WTC11 (cell line): ENCODE data around the gene LIMS1. TPM values are rescaled to one million over a fixed set of nuclear protein-coding genes. Genes with fewer than 3 reads are reported as not detected.
"Not testable (repeated sequence)": the region's sequence is repeated elsewhere in the genome, so short reads cannot be mapped to it uniquely, and the experiment has no call there.

Experiments
- ATAC-seq: fragments of 200-7000 bp; cut with Tn5 transposase; 2 replicates; pipeline ENCODE4 v1.10.0; 2021; ENCODE audit warnings: mild to moderate bottlenecking, moderate library complexity
- CTCF ChIA-PET: fragments of 300-600 bp; sonication (Branson Sonifier 250); formaldehyde crosslinking; loops from one replicate; lab custom pipeline; 2021; ENCODE audit warnings: antibody characterized with exemption; lab: Charles Lee
- POLR2A ChIA-PET: fragments of 350-600 bp; sonication (Branson Sonifier 250); formaldehyde crosslinking; loops from one replicate; lab custom pipeline; 2021; ENCODE audit warnings: antibody characterized with exemption; lab: Charles Lee
- DNase-seq: peaks from one replicate; pipeline ENCODE4 v3.0.0; 2021; ENCODE audit warnings: low spot score
- H3K27ac Mint-ChIP-seq: 2 replicates; pipeline ENCODE4 v1.8.0; 2021; ENCODE audit warnings: mixed read lengths
- H3K27me3 Mint-ChIP-seq: 2 replicates; pipeline ENCODE4 v1.8.0; 2021; ENCODE audit warnings: low read depth, mild to moderate bottlenecking, moderate library complexity, mixed read lengths
- H3K36me3 Mint-ChIP-seq: 2 replicates; pipeline ENCODE4 v1.8.0; 2021; ENCODE audit warnings: mixed read lengths
- H3K4me1 Mint-ChIP-seq: 2 replicates; pipeline ENCODE4 v1.8.0; 2022; ENCODE audit warnings: mixed read lengths
- H3K4me3 Mint-ChIP-seq: 2 replicates; pipeline ENCODE4 v1.8.0; 2021; ENCODE audit warnings: mild to moderate bottlenecking, moderate library complexity, mixed read lengths
- H3K9me3 Mint-ChIP-seq: 2 replicates; pipeline ENCODE4 v1.8.0; 2021; ENCODE audit warnings: mixed read lengths
- ATF1 ChIP-seq: sonication (generic); formaldehyde crosslinking; IDR thresholded peaks from 2 replicates; pipeline ENCODE4 v1.8.1; 2023; ENCODE audit warnings: mild to moderate bottlenecking, moderate library complexity, missing genetic modification reagents
- ETV6 ChIP-seq: sonication (generic); formaldehyde crosslinking; IDR thresholded peaks from 2 replicates; pipeline ENCODE4 v1.8.1; 2022; ENCODE audit warnings: mild to moderate bottlenecking, missing genetic modification reagents
- GABPB1 ChIP-seq: sonication (generic); formaldehyde crosslinking; IDR thresholded peaks from 2 replicates; pipeline ENCODE4 v1.8.1; 2023; ENCODE audit warnings: mild to moderate bottlenecking, missing genetic modification reagents
- IRF1 ChIP-seq: sonication (generic); formaldehyde crosslinking; IDR thresholded peaks from 2 replicates; pipeline ENCODE4 v1.8.0; 2023; ENCODE audit warnings: missing genetic modification reagents
- IRF2 ChIP-seq: sonication (generic); formaldehyde crosslinking; IDR thresholded peaks from 2 replicates; pipeline ENCODE4 v1.8.0; 2022; ENCODE audit warnings: low read depth, missing genetic modification reagents, borderline replicate concordance
- MXD4 ChIP-seq: fragments of 250-450 bp; sonication (Bioruptor Pico); IDR thresholded peaks from 2 replicates; pipeline ENCODE4 v1.8.0; 2021; ENCODE audit warnings: mild to moderate bottlenecking, moderate library complexity, borderline replicate concordance
- NR1H2 ChIP-seq: sonication (generic); formaldehyde crosslinking; IDR thresholded peaks from 2 replicates; pipeline ENCODE4 v1.9.0; 2021; ENCODE audit warnings: mild to moderate bottlenecking, moderate library complexity, missing genetic modification reagents
- NR2C2 ChIP-seq: sonication (generic); formaldehyde crosslinking; IDR thresholded peaks from 2 replicates; pipeline ENCODE4 v1.8.0; 2022; ENCODE audit warnings: mild to moderate bottlenecking, missing genetic modification reagents
- RELA ChIP-seq: sonication (generic); formaldehyde crosslinking; IDR thresholded peaks from 2 replicates; pipeline ENCODE4 v1.8.1; 2022; ENCODE audit warnings: missing genetic modification reagents, mild to moderate bottlenecking, borderline replicate concordance
- TCF7 ChIP-seq: sonication (generic); formaldehyde crosslinking; IDR thresholded peaks from 2 replicates; pipeline ENCODE4 v1.8.0; 2022; ENCODE audit warnings: mild to moderate bottlenecking, low read depth, missing genetic modification reagents, moderate library complexity
- ZNF263 ChIP-seq: sonication (generic); formaldehyde crosslinking; IDR thresholded peaks from 2 replicates; pipeline ENCODE4 v1.8.1; 2022; ENCODE audit warnings: low read depth, mild to moderate bottlenecking, moderate library complexity, missing genetic modification reagents
- ZSCAN18 ChIP-seq: fragments of 250-450 bp; sonication (Bioruptor Pico); IDR thresholded peaks from 2 replicates; pipeline ENCODE4 v2.1.2; 2022; ENCODE audit warnings: mild to moderate bottlenecking, moderate library complexity
- total RNA-seq: library from RNA; stranded (reverse); gene quantifications from 3 replicates; pipeline ENCODE4 v1.2.3, GENCODE V29; 2021
- TF ChIP-seq, protein P1 (sequence below): sonication (generic); formaldehyde crosslinking; IDR thresholded peaks from 2 replicates; pipeline ENCODE4 v1.8.0; 2022; ENCODE audit warnings: missing genetic modification reagents
- TF ChIP-seq, protein P2 (sequence below): sonication (generic); formaldehyde crosslinking; IDR thresholded peaks from 2 replicates; pipeline ENCODE4 v1.8.1; 2023; ENCODE audit warnings: mild to moderate bottlenecking, moderate library complexity, missing genetic modification reagents

LIMS1 gene
- total RNA-seq, 1 experiment from 2014 or later, result 50.6 TPM

DNA sequence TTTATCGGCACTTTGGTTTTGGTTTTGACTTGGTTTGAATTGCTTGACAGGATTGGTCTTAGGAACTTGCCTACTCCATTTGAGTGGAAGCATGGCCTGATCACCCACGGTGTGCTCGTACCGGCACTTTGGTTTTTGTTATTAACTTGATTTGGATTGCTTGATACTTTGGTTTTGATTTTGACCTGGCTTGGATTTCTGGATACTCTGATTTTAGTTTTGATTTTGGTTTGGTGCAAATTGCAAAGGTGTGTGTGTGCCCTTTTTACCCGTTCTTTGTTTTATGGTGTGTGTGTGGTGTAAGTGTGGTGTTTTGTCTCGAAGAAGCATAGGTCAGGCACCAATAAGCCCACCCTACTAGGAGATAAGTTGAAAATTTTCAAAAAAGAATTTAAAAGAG, 9.6 kb upstream of the LIMS1 start:
- DNase-seq, H3K9me3 Mint-ChIP-seq, POLR2A ChIA-PET, CTCF ChIA-PET, H3K27me3 Mint-ChIP-seq, H3K27ac Mint-ChIP-seq, H3K4me3 Mint-ChIP-seq, H3K4me1 Mint-ChIP-seq, H3K36me3 Mint-ChIP-seq, ATAC-seq: not testable (repeated sequence)

DNA sequence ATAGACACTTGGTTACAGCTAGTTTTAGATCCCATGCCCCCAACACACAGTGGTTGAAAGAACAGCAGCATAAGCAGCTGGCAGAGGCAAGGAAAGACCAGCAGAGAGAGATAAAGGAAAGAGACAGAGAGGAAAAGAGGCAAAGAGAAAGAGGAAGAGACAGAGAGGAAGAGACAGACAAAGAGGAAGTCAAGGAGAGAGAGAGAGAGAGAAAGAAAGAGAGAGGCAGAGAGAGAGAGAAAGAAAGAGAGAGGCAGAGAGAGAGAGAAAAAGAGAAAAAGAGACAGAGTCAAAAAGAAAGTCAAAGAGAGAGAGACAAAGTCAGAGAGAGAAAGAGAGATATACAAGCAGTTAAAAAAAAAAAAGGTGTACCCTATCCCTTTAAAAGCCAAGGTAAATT, 9.0 kb upstream of the LIMS1 start:
- H3K9me3 Mint-ChIP-seq, POLR2A ChIA-PET, H3K27me3 Mint-ChIP-seq, H3K4me1 Mint-ChIP-seq, CTCF ChIA-PET, H3K36me3 Mint-ChIP-seq, ATAC-seq, H3K4me3 Mint-ChIP-seq, DNase-seq: not testable (repeated sequence)
- 0 out of 2 replicates have a peak overlapping the region, but pooled peaks have one; percentile 43 for H3K27ac Mint-ChIP-seq

DNA sequence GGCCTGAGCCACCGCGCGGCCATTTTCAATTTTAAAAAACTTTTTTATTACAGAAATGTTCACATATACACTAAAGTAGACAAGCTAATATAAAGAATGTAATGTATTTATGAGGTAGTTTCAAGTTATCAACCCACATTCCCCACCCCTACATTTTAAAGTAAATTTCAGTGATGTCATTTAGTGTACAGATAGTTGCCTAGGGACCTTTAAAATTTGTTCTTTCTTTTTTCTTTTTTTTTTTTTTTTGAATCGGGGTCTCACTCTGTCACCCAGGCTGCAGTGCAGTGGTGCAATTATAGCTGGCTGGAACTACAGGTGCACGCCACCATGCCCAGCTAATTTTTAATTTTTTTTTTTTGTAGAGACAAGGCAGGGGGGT, 2.6 kb upstream of the LIMS1 start:
- CTCF ChIA-PET, result interaction anchor here (0.7 kb wide), 1 partner anchor 208 kb away, joined by 3 read pairs; no protein-coding TSS in a partner anchor
- DNase-seq (no peak), ATAC-seq (no peak)
- Mint-ChIP-seq H3K27me3 (peaks cover 12% of the 10 kb centered on the region), H3K27ac (no peak overlapping the region), H3K36me3 (no peaks in the 10 kb centered on the region), H3K4me1 (peaks cover 19% of the 10 kb centered on the region), H3K4me3 (no peak overlapping the region), H3K9me3 (no peaks in the 10 kb centered on the region)
- POLR2A ChIA-PET, result no interaction called here
- no peak for TF ChIP-seq ATF1
- TF ChIP-seq IRF1 (CRISPR knock-in tag), result no peak

DNA sequence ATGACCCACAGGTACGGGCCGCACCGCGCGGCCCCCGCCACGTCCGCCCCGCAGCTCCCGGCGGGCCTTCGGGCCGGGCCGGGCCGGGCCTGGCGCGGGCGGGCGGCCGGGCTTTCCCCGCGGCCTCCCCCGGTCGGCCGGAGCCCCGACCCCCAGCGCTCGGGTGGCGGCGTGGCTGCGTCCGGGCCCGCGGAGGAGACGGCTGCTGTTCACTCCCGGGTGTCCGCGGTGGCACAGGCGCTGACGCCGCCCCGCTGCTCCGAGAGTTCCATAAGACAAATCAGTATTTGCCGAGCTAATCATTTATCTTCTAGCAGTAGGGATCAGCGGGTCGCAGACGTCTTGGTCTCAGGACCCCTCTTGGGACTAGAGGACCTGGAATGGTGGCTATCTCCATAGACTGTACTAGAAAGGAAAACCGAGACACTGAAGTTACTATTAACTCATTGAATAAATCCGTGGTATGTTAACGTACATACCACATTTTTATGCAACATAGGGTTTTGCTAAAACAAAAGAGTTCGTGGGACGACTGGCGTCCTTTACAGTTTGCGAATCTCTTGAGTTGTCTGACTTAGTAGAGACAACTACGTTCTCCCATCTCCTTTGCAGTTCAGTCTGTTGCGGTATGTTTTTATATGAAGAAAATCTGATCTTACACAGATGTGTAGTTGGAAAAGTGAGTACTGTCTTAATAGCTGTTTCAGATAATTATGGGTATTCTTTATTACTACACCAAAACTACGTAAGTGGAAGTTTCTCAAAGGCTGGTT, 500 bp downstream of the LIMS1 start:
- Mint-ChIP-seq H3K27me3 (peaks cover 12% of the 10 kb centered on the region), H3K9me3 (no peaks in the 10 kb centered on the region), H3K27ac (peak overlapping the region; percentile 76), H3K4me1 (peaks cover 36% of the 10 kb centered on the region), H3K4me3 (peak overlapping the region; percentile 92), H3K36me3 (no peaks in the 10 kb centered on the region)
- ChIA-PET POLR2A (interaction anchor here (1.0 to 1.1 kb wide), 2 partner anchors 40 to 246 kb away, joined by 3 to 4 read pairs; partner anchors contain the start of gene SULT1C2), CTCF (interaction anchor here (1.1 to 1.5 kb wide), 2 partner anchors 49 to 101 kb away, joined by 6 to 7 read pairs; no protein-coding TSS in a partner anchor)
- no peak for TF ChIP-seq ZSCAN18
- ATAC-seq (peak; percentile 3), DNase-seq (peak; percentile 31)

DNA sequence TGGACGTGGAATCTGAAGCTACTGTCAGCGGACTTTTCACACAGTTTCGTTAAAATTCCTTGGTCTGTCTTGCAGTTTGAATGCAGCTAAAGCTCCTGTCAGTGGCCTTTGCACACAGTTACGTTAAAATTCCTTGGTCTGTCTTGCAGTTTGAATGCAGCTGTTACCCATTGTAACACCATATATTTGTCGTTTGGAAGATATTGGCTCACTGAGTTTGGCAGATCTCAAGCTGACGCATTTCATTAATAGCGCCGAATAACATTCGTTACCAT, 1.0 kb downstream of the LIMS1 start:
- H3K27me3 Mint-ChIP-seq, result peaks cover 12% of the 10 kb centered on the region
- H3K36me3 Mint-ChIP-seq, result no peaks in the 10 kb centered on the region
- H3K9me3 Mint-ChIP-seq, result no peaks in the 10 kb centered on the region
- peaks cover 36% of the 10 kb centered on the region for H3K4me1 Mint-ChIP-seq
- H3K27ac Mint-ChIP-seq, result no peak overlapping the region
- TF ChIP-seq ZNF263 (CRISPR knock-in tag) (no peak), GABPB1 (CRISPR knock-in tag) (0 out of 2 replicates have a peak, but pooled peaks have one; percentile 23), NR2C2 (CRISPR knock-in tag) (no peak), RELA (CRISPR knock-in tag) (no peak), TCF7 (CRISPR knock-in tag) (no peak)
- ChIA-PET CTCF (interaction anchor here (1.1 kb wide), 1 partner anchor 101 kb away, joined by 6 read pairs; no protein-coding TSS in a partner anchor), POLR2A (interaction anchor here (1.1 kb wide), 1 partner anchor 40 kb away, joined by 4 read pairs; no protein-coding TSS in a partner anchor)
- DNase-seq (no peak), ATAC-seq (no peak)
- peak overlapping the region; percentile 92 for H3K4me3 Mint-ChIP-seq

- ChIA-PET POLR2A (no interaction called here), CTCF (no interaction called here)
- ATAC-seq, result no peak
- Mint-ChIP-seq H3K27me3 (peaks cover 12% of the 10 kb centered on the region), H3K27ac (no peak overlapping the region), H3K4me1 (peaks cover 41% of the 10 kb centered on the region), H3K36me3 (no peaks in the 10 kb centered on the region), H3K4me3 (peak overlapping the region; percentile 92), H3K9me3 (no peaks in the 10 kb centered on the region)
- no peak for DNase-seq
- TF ChIP-seq MXD4 (CRISPR knock-in tag) (no peak), ETV6 (no peak), NR1H2 (CRISPR knock-in tag) (no peak), IRF2 (CRISPR knock-in tag) (no peak)
- TF ChIP-seq, protein P1, sequence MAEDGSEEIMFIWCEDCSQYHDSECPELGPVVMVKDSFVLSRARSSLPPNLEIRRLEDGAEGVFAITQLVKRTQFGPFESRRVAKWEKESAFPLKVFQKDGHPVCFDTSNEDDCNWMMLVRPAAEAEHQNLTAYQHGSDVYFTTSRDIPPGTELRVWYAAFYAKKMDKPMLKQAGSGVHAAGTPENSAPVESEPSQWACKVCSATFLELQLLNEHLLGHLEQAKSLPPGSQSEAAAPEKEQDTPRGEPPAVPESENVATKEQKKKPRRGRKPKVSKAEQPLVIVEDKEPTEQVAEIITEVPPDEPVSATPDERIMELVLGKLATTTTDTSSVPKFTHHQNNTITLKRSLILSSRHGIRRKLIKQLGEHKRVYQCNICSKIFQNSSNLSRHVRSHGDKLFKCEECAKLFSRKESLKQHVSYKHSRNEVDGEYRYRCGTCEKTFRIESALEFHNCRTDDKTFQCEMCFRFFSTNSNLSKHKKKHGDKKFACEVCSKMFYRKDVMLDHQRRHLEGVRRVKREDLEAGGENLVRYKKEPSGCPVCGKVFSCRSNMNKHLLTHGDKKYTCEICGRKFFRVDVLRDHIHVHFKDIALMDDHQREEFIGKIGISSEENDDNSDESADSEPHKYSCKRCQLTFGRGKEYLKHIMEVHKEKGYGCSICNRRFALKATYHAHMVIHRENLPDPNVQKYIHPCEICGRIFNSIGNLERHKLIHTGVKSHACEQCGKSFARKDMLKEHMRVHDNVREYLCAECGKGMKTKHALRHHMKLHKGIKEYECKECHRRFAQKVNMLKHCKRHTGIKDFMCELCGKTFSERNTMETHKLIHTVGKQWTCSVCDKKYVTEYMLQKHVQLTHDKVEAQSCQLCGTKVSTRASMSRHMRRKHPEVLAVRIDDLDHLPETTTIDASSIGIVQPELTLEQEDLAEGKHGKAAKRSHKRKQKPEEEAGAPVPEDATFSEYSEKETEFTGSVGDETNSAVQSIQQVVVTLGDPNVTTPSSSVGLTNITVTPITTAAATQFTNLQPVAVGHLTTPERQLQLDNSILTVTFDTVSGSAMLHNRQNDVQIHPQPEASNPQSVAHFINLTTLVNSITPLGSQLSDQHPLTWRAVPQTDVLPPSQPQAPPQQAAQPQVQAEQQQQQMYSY, result no peak
- TF ChIP-seq, protein P2, sequence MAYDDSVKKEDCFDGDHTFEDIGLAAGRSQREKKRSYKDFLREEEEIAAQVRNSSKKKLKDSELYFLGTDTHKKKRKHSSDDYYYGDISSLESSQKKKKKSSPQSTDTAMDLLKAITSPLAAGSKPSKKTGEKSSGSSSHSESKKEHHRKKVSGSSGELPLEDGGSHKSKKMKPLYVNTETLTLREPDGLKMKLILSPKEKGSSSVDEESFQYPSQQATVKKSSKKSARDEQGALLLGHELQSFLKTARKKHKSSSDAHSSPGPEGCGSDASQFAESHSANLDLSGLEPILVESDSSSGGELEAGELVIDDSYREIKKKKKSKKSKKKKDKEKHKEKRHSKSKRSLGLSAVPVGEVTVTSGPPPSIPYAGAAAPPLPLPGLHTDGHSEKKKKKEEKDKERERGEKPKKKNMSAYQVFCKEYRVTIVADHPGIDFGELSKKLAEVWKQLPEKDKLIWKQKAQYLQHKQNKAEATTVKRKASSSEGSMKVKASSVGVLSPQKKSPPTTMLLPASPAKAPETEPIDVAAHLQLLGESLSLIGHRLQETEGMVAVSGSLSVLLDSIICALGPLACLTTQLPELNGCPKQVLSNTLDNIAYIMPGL (CRISPR knock-in tag), result no peak
Measured at GRCh38 chr2:108536133-108536780, 2.0 kb downstream of the LIMS1 start.
